NT2/D1 (cell line): ENCODE results near the gene WASHC2C.
"Not testable (repeated sequence)": the region's sequence is repeated elsewhere in the genome, so short reads cannot be mapped to it uniquely, and the experiment has no call there.

Experiments used
- DNase-seq: peaks from one replicate; pipeline ENCODE4 v3.0.0-alpha.2; 2011; ENCODE audit warnings: low read depth, low spot score
- H3K27me3 ChIP-seq: 2 replicates; pipeline ENCODE4 v1.6.0; 2011; ENCODE audit warnings: mild to moderate bottlenecking; ENCODE audit not compliant: insufficient read length, insufficient read depth
- H3K36me3 ChIP-seq: 2 replicates; pipeline ENCODE4 v1.6.1; 2011; ENCODE audit warnings: mild to moderate bottlenecking, low read length, mixed read lengths; ENCODE audit not compliant: insufficient read depth, insufficient read length
- H3K4me1 ChIP-seq: 2 replicates; pipeline ENCODE4 v1.5.1; 2011; ENCODE audit not compliant: insufficient read depth, insufficient read length
- H3K4me3 ChIP-seq: 2 replicates; pipeline ENCODE4 v1.5.1; 2011; ENCODE audit warnings: low read depth; ENCODE audit not compliant: insufficient read length
- H3K9ac ChIP-seq: 2 replicates; pipeline ENCODE4 v1.6.0; 2011; ENCODE audit warnings: low read depth; ENCODE audit not compliant: insufficient read length
- H3K9me3 ChIP-seq: 2 replicates; pipeline ENCODE4 v1.5.1; 2011; ENCODE audit warnings: mild to moderate bottlenecking, low read length; ENCODE audit not compliant: insufficient read depth

WASHC2C gene

DNA sequence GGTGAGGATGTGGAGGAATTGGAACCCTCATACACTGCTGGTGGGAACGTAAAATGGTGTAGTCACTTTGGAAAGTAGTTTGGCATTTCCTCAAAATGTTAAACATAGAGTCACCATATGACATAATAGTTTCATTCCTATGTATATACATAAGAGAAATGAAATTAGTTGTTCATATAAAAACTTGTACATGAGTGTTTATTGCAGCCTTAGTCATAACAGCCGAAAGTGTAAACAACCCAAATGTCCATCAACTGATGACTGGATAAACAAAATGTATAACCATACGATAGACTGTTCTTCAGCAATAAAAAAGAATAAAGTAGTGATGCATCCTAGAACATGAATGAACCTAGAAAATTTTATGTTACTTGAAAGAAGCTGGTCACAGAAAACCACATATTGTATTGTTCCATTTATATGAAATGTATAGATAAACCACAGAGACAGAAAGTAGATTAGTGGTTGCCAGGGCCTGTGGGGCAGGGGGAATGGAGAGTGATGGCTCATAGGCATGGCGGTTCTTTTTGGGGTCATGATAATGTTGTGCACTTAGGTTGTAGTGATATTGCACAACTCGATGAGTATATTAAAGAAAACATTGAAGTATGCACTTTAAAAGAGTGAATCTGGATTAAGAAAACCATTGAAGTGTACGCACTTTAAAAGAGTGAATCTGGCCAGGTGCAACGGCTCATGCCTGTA lies 44.8 kb downstream of the WASHC2C start:
- H3K27me3 ChIP-seq, H3K36me3 ChIP-seq, H3K4me3 ChIP-seq, H3K4me1 ChIP-seq, H3K9me3 ChIP-seq, DNase-seq, H3K9ac ChIP-seq: not testable (repeated sequence)

GRCh38 chr10:45786217-45786616 lies 59.2 kb downstream of the WASHC2C start:
- not testable (repeated sequence) for H3K36me3 ChIP-seq, H3K9ac ChIP-seq, H3K9me3 ChIP-seq, H3K4me3 ChIP-seq, DNase-seq, H3K4me1 ChIP-seq, H3K27me3 ChIP-seq

GRCh38 chr10:45787212-45787741 lies 60.2 kb downstream of the WASHC2C start:
- not testable (repeated sequence) for DNase-seq, H3K9me3 ChIP-seq, H3K36me3 ChIP-seq, H3K4me1 ChIP-seq, H3K4me3 ChIP-seq, H3K27me3 ChIP-seq, H3K9ac ChIP-seq

DNA sequence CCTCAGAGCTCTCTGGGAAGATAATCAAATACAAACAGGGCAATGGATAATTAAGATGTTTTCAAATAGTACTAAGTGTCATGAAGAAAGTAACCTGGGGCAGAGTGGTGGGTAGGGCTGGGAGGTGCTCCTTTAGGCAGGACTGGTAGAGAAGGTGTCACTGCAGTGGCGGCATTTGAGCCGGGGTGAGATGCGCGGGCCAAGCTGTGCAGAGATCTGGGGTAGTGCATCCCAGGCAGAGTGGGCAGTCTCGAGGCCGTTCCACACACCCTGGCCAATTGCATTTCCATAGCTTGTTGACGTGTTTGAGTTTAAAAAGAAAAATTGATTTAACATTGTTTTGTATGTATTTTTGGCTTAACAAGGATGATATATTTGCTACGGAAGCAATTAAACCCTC lies 62.9 kb downstream of the WASHC2C start:
- DNase-seq, H3K4me1 ChIP-seq, H3K9ac ChIP-seq, H3K27me3 ChIP-seq, H3K4me3 ChIP-seq, H3K9me3 ChIP-seq, H3K36me3 ChIP-seq: not testable (repeated sequence)

- not testable (repeated sequence) for H3K4me3 ChIP-seq, H3K9me3 ChIP-seq, DNase-seq, H3K27me3 ChIP-seq, H3K4me1 ChIP-seq, H3K9ac ChIP-seq, H3K36me3 ChIP-seq
Measured at GRCh38 chr10:45790694-45791426, 63.8 kb downstream of the WASHC2C start.

GRCh38 chr10:45794761-45795160 lies 67.7 kb downstream of the WASHC2C start:
- not testable (repeated sequence) for H3K4me3 ChIP-seq, H3K4me1 ChIP-seq, H3K9ac ChIP-seq, DNase-seq, H3K9me3 ChIP-seq, H3K27me3 ChIP-seq, H3K36me3 ChIP-seq

GRCh38 chr10:45803060-45804010 lies 76.3 kb downstream of the WASHC2C start:
- not testable (repeated sequence) for H3K9ac ChIP-seq, H3K27me3 ChIP-seq, DNase-seq, H3K9me3 ChIP-seq, H3K4me1 ChIP-seq, H3K4me3 ChIP-seq, H3K36me3 ChIP-seq

GRCh38 chr10:45804996-45805395 lies 77.9 kb downstream of the WASHC2C start:
- H3K4me3 ChIP-seq, H3K27me3 ChIP-seq, H3K9me3 ChIP-seq, H3K4me1 ChIP-seq, DNase-seq, H3K36me3 ChIP-seq, H3K9ac ChIP-seq: not testable (repeated sequence)
